Neural cell (in vitro differentiated cells): ENCODE measurements around the gene CLIP1.

Experiments used
- EZH2 ChIP-seq: fragments of 200-600, 300-800 bp; shearing (Covaris generic), sonication (generic); IDR thresholded peaks from 2 replicates; pipeline ENCODE4 v1.6.1; 2014; ENCODE audit warnings: antibody characterized with exemption, low read length, borderline replicate concordance, mild to moderate bottlenecking; ENCODE audit not compliant: insufficient read depth, poor library complexity, severe bottlenecking
- POLR2AphosphoS5 ChIP-seq: IDR thresholded peaks from 2 replicates; pipeline ENCODE4 v1.6.1; 2012
- RAD21 ChIP-seq: fragments of 450-650 bp; conservative IDR thresholded peaks from 2 replicates; pipeline ENCODE4 v1.6.1; 2014; ENCODE audit warnings: antibody characterized with exemption, mild to moderate bottlenecking, moderate library complexity
- TF ChIP-seq, protein P1 (sequence below): fragments of 450-650 bp; IDR thresholded peaks from 2 replicates; pipeline ENCODE4 v1.5.1; 2014; ENCODE audit warnings: antibody characterized with exemption, mild to moderate bottlenecking, moderate library complexity; ENCODE audit not compliant: poor library complexity, severe bottlenecking
- TF ChIP-seq, protein P2 (sequence below): IDR thresholded peaks from 2 replicates; pipeline ENCODE4 v1.6.1; 2012; ENCODE audit warnings: borderline replicate concordance

DNA sequence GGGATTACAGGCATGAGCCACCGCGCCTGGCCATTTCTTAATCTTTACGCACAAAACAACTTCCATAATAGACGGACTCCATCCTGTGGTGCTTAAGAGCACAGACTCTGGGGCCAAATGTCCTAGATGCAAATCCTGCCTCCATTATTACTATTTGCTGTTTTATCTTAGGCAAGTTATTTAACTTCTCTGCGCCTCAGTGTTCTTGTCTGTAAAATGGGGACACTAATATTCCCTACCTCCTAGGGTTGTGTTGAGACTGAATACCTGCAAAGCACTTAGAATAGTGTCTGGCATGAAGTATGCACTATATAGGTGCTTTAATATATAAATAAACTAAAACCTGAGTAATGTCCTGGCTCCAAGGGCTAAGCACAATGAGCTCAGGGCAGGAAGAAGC, 76.4 kb downstream of the CLIP1 start:
- TF ChIP-seq, protein P1, sequence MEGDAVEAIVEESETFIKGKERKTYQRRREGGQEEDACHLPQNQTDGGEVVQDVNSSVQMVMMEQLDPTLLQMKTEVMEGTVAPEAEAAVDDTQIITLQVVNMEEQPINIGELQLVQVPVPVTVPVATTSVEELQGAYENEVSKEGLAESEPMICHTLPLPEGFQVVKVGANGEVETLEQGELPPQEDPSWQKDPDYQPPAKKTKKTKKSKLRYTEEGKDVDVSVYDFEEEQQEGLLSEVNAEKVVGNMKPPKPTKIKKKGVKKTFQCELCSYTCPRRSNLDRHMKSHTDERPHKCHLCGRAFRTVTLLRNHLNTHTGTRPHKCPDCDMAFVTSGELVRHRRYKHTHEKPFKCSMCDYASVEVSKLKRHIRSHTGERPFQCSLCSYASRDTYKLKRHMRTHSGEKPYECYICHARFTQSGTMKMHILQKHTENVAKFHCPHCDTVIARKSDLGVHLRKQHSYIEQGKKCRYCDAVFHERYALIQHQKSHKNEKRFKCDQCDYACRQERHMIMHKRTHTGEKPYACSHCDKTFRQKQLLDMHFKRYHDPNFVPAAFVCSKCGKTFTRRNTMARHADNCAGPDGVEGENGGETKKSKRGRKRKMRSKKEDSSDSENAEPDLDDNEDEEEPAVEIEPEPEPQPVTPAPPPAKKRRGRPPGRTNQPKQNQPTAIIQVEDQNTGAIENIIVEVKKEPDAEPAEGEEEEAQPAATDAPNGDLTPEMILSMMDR: no peak
- TF ChIP-seq POLR2AphosphoS5 (no peak), RAD21 (no peak), EZH2 (no peak)
- TF ChIP-seq, protein P2, sequence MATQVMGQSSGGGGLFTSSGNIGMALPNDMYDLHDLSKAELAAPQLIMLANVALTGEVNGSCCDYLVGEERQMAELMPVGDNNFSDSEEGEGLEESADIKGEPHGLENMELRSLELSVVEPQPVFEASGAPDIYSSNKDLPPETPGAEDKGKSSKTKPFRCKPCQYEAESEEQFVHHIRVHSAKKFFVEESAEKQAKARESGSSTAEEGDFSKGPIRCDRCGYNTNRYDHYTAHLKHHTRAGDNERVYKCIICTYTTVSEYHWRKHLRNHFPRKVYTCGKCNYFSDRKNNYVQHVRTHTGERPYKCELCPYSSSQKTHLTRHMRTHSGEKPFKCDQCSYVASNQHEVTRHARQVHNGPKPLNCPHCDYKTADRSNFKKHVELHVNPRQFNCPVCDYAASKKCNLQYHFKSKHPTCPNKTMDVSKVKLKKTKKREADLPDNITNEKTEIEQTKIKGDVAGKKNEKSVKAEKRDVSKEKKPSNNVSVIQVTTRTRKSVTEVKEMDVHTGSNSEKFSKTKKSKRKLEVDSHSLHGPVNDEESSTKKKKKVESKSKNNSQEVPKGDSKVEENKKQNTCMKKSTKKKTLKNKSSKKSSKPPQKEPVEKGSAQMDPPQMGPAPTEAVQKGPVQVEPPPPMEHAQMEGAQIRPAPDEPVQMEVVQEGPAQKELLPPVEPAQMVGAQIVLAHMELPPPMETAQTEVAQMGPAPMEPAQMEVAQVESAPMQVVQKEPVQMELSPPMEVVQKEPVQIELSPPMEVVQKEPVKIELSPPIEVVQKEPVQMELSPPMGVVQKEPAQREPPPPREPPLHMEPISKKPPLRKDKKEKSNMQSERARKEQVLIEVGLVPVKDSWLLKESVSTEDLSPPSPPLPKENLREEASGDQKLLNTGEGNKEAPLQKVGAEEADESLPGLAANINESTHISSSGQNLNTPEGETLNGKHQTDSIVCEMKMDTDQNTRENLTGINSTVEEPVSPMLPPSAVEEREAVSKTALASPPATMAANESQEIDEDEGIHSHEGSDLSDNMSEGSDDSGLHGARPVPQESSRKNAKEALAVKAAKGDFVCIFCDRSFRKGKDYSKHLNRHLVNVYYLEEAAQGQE: no peak
